ENCODE data around the gene MAFB. TPM values are rescaled to one million over a fixed set of nuclear protein-coding genes. Genes with fewer than 3 reads are reported as not detected.

The MAFB gene
- polyA plus RNA-seq, 1 donor (not counting 4 experiments of a cell fraction or from before 2014, with no cell fraction given): 1.7 TPM

GRCh38 chr20:40724566-40724965 lies 35.5 kb upstream of the MAFB start:
- H3K79me2 ChIP-seq (ENCODE audit: control insufficient read depth, insufficient read depth, low read length): no peaks in the 10 kb centered on the region
- dilution Hi-C loops (cut with MboI; ENCODE audit: extremely low pct_ligation_motif_present, low sequenced_read_pairs): no loop called here

GRCh38 chr20:40720826-40721225 lies 31.8 kb upstream of the MAFB start:
- Histone ChIP-seq H4K20me1 (ENCODE audit: control insufficient read depth, extremely low read depth, insufficient read depth, low read length) (no peaks in the 10 kb centered on the region), H3K4me3 (ENCODE audit: control insufficient read depth in 2 of 3, extremely low read depth in 1 of 3, insufficient read depth in 2 of 3, low read depth in 1 of 3, low read length in 3 of 3) (no peak overlapping the region), H3K36me3 (ENCODE audit: control insufficient read depth in 2 of 2, extremely low read depth in 1 of 2, insufficient read depth in 2 of 2, low read length in 2 of 2) (no peaks in the 10 kb centered on the region), H3K27me3 (ENCODE audit: control insufficient read depth, extremely low read depth, insufficient read depth, low read length) (no peaks in the 10 kb centered on the region), H3K9ac (ENCODE audit: control insufficient read depth, extremely low read depth, insufficient read depth, low read length) (no peak overlapping the region), H3K9me3 (ENCODE audit: control insufficient read depth, low read depth, low read length) (no peaks in the 10 kb centered on the region), H3K79me2 (ENCODE audit: control insufficient read depth, insufficient read depth, low read length) (no peaks in the 10 kb centered on the region), H3K4me1 (ENCODE audit: control insufficient read depth, extremely low read depth, insufficient read depth, low read length) (peaks cover 7% of the 10 kb centered on the region), H2AFZ (ENCODE audit: control insufficient read depth, low read length) (no peak overlapping the region), H3K9me1 (ENCODE audit: control insufficient read depth, extremely low read depth, insufficient read depth, low read length) (no peaks in the 10 kb centered on the region), H3K4me2 (ENCODE audit: control insufficient read depth, extremely low read depth, insufficient read depth, low read depth, low read length) (no peak overlapping the region), H3K27ac (ENCODE audit: control insufficient read depth, insufficient read depth, low read length) (no peak overlapping the region)
- TF ChIP-seq, protein P1, sequence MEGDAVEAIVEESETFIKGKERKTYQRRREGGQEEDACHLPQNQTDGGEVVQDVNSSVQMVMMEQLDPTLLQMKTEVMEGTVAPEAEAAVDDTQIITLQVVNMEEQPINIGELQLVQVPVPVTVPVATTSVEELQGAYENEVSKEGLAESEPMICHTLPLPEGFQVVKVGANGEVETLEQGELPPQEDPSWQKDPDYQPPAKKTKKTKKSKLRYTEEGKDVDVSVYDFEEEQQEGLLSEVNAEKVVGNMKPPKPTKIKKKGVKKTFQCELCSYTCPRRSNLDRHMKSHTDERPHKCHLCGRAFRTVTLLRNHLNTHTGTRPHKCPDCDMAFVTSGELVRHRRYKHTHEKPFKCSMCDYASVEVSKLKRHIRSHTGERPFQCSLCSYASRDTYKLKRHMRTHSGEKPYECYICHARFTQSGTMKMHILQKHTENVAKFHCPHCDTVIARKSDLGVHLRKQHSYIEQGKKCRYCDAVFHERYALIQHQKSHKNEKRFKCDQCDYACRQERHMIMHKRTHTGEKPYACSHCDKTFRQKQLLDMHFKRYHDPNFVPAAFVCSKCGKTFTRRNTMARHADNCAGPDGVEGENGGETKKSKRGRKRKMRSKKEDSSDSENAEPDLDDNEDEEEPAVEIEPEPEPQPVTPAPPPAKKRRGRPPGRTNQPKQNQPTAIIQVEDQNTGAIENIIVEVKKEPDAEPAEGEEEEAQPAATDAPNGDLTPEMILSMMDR (optimal IDR thresholded peaks at IDR 0.05 in 1 of 3, IDR thresholded peaks at IDR 0.05 in 1 of 3, conservative IDR thresholded peaks at IDR 0.05 in 1 of 3; ENCODE audit: extremely low read depth in 1 of 3, insufficient read depth in 2 of 3, low read length in 3 of 3): no peak
- TF ChIP-seq EZH2 (IDR thresholded peaks at IDR 0.05; ENCODE audit: low read length): no peak
- DNase-seq (ENCODE audit: low read depth, low spot score): no peak
- dilution Hi-C loops (cut with MboI; ENCODE audit: extremely low pct_ligation_motif_present, low sequenced_read_pairs): no loop called here
- no peak for FAIRE-seq

More at GRCh38 chr20:40724566-40724965, 35.5 kb upstream of the MAFB start:
- H3K9ac ChIP-seq (ENCODE audit: control insufficient read depth, extremely low read depth, insufficient read depth, low read length): no peak overlapping the region
- TF ChIP-seq EZH2 (IDR thresholded peaks at IDR 0.05; ENCODE audit: low read length): no peak
- TF ChIP-seq, protein P1 (optimal IDR thresholded peaks at IDR 0.05 in 1 of 3, IDR thresholded peaks at IDR 0.05 in 1 of 3, conservative IDR thresholded peaks at IDR 0.05 in 1 of 3; ENCODE audit: extremely low read depth in 1 of 3, insufficient read depth in 2 of 3, low read length in 3 of 3): no peak
- H3K4me3 ChIP-seq (ENCODE audit: control insufficient read depth in 2 of 3, extremely low read depth in 1 of 3, insufficient read depth in 2 of 3, low read depth in 1 of 3, low read length in 3 of 3): no peak overlapping the region
- FAIRE-seq: no peak
- no peaks in the 10 kb centered on the region for H4K20me1 ChIP-seq (ENCODE audit: control insufficient read depth, extremely low read depth, insufficient read depth, low read length)
- H3K4me2 ChIP-seq (ENCODE audit: control insufficient read depth, extremely low read depth, insufficient read depth, low read depth, low read length): no peak overlapping the region
- no peak overlapping the region for H3K27ac ChIP-seq (ENCODE audit: control insufficient read depth, insufficient read depth, low read length)
- H3K9me1 ChIP-seq (ENCODE audit: control insufficient read depth, extremely low read depth, insufficient read depth, low read length): no peaks in the 10 kb centered on the region
- H3K4me1 ChIP-seq (ENCODE audit: control insufficient read depth, extremely low read depth, insufficient read depth, low read length): peaks cover 4% of the 10 kb centered on the region
- DNase-seq (ENCODE audit: low read depth, low spot score): no peak
- H3K9me3 ChIP-seq (ENCODE audit: control insufficient read depth, low read depth, low read length): no peaks in the 10 kb centered on the region
- H3K27me3 ChIP-seq (ENCODE audit: control insufficient read depth, extremely low read depth, insufficient read depth, low read length): no peaks in the 10 kb centered on the region
- H3K36me3 ChIP-seq (ENCODE audit: control insufficient read depth in 2 of 2, extremely low read depth in 1 of 2, insufficient read depth in 2 of 2, low read length in 2 of 2): no peaks in the 10 kb centered on the region
- no peak overlapping the region for H2AFZ ChIP-seq (ENCODE audit: control insufficient read depth, low read length)
